ENCODE results near the gene CNTN6.

DNA sequence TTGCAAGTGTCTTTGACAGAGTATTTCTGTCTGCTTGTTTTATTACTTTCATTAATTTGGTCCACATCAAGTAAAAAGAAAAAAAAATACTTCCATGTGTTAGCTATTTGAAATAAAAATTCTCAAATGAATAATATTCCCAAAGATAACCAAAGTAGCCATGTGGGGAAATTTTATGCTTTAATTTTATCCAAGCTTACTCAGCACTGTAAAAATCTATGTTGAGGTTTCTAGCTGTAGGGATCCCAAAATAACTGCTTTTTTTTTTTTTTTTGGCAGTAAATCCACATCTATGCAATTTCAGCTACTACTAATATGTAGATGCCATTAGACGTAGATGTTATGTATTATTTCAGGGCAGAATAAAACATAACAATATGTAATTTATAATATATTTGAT, 35.4 kb upstream of the CNTN6 start:
- TF ChIP-seq CTCF (conservative IDR thresholded peaks at IDR 0.05 in 1 of 2, IDR thresholded peaks at IDR 0.05 in 1 of 2; ENCODE audit: low read depth in 1 of 2, low read length in 2 of 2) = no peak
- no peak for TF ChIP-seq EZH2 (IDR thresholded peaks at IDR 0.05; ENCODE audit: low read length, missing control alignments)
